22Rv1 (cell line): ENCODE results near the gene BASP1.

Experiments used
- ZFX ChIP-seq: fragments of 450-650 bp; IDR thresholded peaks from 2 replicates; pipeline ENCODE4 v1.6.1; 2017; ENCODE audit warnings: antibody characterized with exemption, borderline replicate concordance
- TF ChIP-seq, protein P1 (sequence below): fragments of 450-650 bp; IDR thresholded peaks from 2 replicates; pipeline ENCODE4 v1.5.1; 2017; ENCODE audit warnings: mild to moderate bottlenecking

DNA sequence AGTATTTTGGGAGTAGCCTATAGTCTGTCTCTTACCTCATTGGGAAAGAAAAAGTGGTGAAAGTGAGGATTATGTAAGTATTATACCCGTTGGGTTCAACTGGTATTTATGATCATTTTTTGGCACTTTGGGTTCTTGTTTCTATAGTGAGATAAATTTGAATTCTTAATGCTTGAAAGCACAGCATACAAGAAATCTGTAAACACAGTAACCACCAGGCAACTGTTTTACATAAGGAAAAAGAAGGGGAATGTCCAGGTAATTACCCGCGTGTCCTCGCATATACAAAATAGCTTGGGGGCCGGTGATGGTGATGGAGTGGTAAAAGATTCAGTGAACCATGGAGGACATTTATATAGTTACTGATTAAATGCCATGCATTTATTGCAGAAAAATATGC lies 60.5 kb downstream of the BASP1 start:
- TF ChIP-seq, protein P1, sequence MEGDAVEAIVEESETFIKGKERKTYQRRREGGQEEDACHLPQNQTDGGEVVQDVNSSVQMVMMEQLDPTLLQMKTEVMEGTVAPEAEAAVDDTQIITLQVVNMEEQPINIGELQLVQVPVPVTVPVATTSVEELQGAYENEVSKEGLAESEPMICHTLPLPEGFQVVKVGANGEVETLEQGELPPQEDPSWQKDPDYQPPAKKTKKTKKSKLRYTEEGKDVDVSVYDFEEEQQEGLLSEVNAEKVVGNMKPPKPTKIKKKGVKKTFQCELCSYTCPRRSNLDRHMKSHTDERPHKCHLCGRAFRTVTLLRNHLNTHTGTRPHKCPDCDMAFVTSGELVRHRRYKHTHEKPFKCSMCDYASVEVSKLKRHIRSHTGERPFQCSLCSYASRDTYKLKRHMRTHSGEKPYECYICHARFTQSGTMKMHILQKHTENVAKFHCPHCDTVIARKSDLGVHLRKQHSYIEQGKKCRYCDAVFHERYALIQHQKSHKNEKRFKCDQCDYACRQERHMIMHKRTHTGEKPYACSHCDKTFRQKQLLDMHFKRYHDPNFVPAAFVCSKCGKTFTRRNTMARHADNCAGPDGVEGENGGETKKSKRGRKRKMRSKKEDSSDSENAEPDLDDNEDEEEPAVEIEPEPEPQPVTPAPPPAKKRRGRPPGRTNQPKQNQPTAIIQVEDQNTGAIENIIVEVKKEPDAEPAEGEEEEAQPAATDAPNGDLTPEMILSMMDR: no peak
- TF ChIP-seq ZFX: no peak
